Keratinocyte (primary cell): ENCODE results near the gene BHLHE23. TPM values are rescaled to one million over a fixed set of nuclear protein-coding genes. Genes with fewer than 3 reads are reported as not detected.

Experiments used
- DNase-seq: peaks from one replicate; pipeline ENCODE4 v3.0.0-alpha.2; 2011; ENCODE audit warnings: low read depth, missing footprints, low spot score
- FAIRE-seq: peaks from 2 replicates; lab custom pipeline; 2011; peaks lifted over from hg19 to GRCh38; lab: Jason Lieb, UNC
- H2AFZ ChIP-seq: 2 replicates; pipeline ENCODE4 v1.6.0; 2012; ENCODE audit warnings: low read length, control low read depth, inconsistent platforms; ENCODE audit not compliant: control insufficient read depth
- H3K27ac ChIP-seq: 2 replicates; pipeline ENCODE4 v1.5.1; 2011; ENCODE audit warnings: low read length; ENCODE audit not compliant: control insufficient read depth, insufficient read depth
- H3K27me3 ChIP-seq: 3 replicates; pipeline ENCODE4 v1.6.0; 2011; ENCODE audit warnings: low read length; ENCODE audit not compliant: control insufficient read depth, insufficient read depth; ENCODE audit errors: extremely low read depth
- H3K36me3 ChIP-seq, 2 experiments: 2 replicates in 1 of 2; 3 replicates in 1 of 2; pipeline ENCODE4 v1.5.1; 2011; ENCODE audit warnings: low read length in 2 of 2, mild to moderate bottlenecking in 1 of 2; ENCODE audit not compliant: control insufficient read depth in 2 of 2, insufficient read depth in 2 of 2; ENCODE audit errors: extremely low read depth in 1 of 2
- H3K4me1 ChIP-seq: 3 replicates; pipeline ENCODE4 v1.5.1; 2011; ENCODE audit warnings: low read length; ENCODE audit not compliant: control insufficient read depth, insufficient read depth; ENCODE audit errors: extremely low read depth
- H3K4me2 ChIP-seq: 3 replicates; pipeline ENCODE4 v1.6.0; 2011; ENCODE audit warnings: low read depth, low read length; ENCODE audit not compliant: control insufficient read depth, insufficient read depth; ENCODE audit errors: extremely low read depth
- H3K4me3 ChIP-seq, 3 experiments: fragments of 200-600 bp in 1 of 3; sonication (generic) in 1 of 3; 2 replicates in 2 of 3; 3 replicates in 1 of 3; pipeline ENCODE4 v1.5.1; 2011 to 2016; ENCODE audit warnings: low read length in 3 of 3, mild to moderate bottlenecking in 3 of 3, control low read depth in 2 of 3, inconsistent platforms in 1 of 3, low read depth in 1 of 3, mixed read lengths in 1 of 3, mixed run types in 1 of 3, moderate library complexity in 1 of 3; ENCODE audit not compliant: control insufficient read depth in 2 of 3, insufficient read depth in 2 of 3; ENCODE audit errors: extremely low read depth in 1 of 3
- H3K79me2 ChIP-seq: 2 replicates; pipeline ENCODE4 v1.6.0; 2012; ENCODE audit warnings: low read length; ENCODE audit not compliant: control insufficient read depth, insufficient read depth
- H3K9ac ChIP-seq: 3 replicates; pipeline ENCODE4 v1.6.0; 2011; ENCODE audit warnings: low read length; ENCODE audit not compliant: control insufficient read depth, insufficient read depth; ENCODE audit errors: extremely low read depth
- H3K9me1 ChIP-seq: 3 replicates; pipeline ENCODE4 v1.6.0; 2011; ENCODE audit warnings: low read length; ENCODE audit not compliant: control insufficient read depth, insufficient read depth; ENCODE audit errors: extremely low read depth
- H3K9me3 ChIP-seq: 2 replicates; pipeline ENCODE4 v1.5.1; 2012; ENCODE audit warnings: low read depth, low read length; ENCODE audit not compliant: control insufficient read depth
- H4K20me1 ChIP-seq: 3 replicates; pipeline ENCODE4 v1.6.0; 2011; ENCODE audit warnings: low read length; ENCODE audit not compliant: control insufficient read depth, insufficient read depth; ENCODE audit errors: extremely low read depth
- CTCF ChIP-seq, 3 experiments: IDR thresholded peaks in 1 of 3; conservative IDR thresholded peaks in 1 of 3; optimal IDR thresholded peaks in 1 of 3; 2 replicates in 2 of 3; 3 replicates in 1 of 3; pipeline versions ENCODE3 to v1.5.1; 2011; ENCODE audit warnings: low read length in 3 of 3, mild to moderate bottlenecking in 3 of 3, moderate library complexity in 2 of 3, control low read depth in 1 of 3, inconsistent platforms in 1 of 3; ENCODE audit not compliant: insufficient read depth in 2 of 3; ENCODE audit errors: extremely low read depth in 1 of 3
- EZH2 ChIP-seq: IDR thresholded peaks from one replicate; pipeline ENCODE4 v1.6.1; 2012; ENCODE audit warnings: inconsistent platforms, mild to moderate bottlenecking, low read length, moderate library complexity
- dilution Hi-C: fragments of 300-500 bp; cut with MboI; formaldehyde crosslinking; loops from one replicate; pipeline ENCODE4 v1.7.0; 2020; ENCODE audit warnings: low sequenced_read_pairs; ENCODE audit not compliant: extremely low pct_ligation_motif_present
- polyA plus RNA-seq, 5 experiments: library from polyadenylated mRNA; depleted of rRNA in 3 of 5; stranded (reverse) in 3 of 5; stranded (forward) in 1 of 5; unstranded in 1 of 5; fragments of >200 nt; gene quantifications; 1 replicate in 1 of 5; 2 replicates in 3 of 5; 3 replicates in 1 of 5; pipeline versions ENCODE4 v1.2.1 to v1.2.3, GENCODE V29; 2011 to 2012; ENCODE audit warnings: missing spikeins in 2 of 5, low read depth in 1 of 5, low replicate concordance in 1 of 5

Gene BHLHE23
- polyA plus RNA-seq, 1 donor (not counting 4 experiments of a cell fraction or from before 2014, with no cell fraction given) = not detected

- Histone ChIP-seq H3K36me3 (no peaks in the 10 kb centered on the region), H2AFZ (no peak overlapping the region), H3K27me3 (peaks cover 81% of the 10 kb centered on the region), H4K20me1 (peaks cover 2% of the 10 kb centered on the region), H3K4me3 (no peak overlapping the region), H3K79me2 (no peaks in the 10 kb centered on the region), H3K9me3 (no peaks in the 10 kb centered on the region), H3K4me2 (no peak overlapping the region), H3K9ac (no peak overlapping the region), H3K4me1 (no peaks in the 10 kb centered on the region), H3K27ac (no peak overlapping the region), H3K9me1 (no peaks in the 10 kb centered on the region)
- FAIRE-seq (no peak), DNase-seq (no peak)
- TF ChIP-seq CTCF (optimal IDR thresholded peaks at IDR 0.05 in 1 of 3, IDR thresholded peaks at IDR 0.05 in 1 of 3, conservative IDR thresholded peaks at IDR 0.05 in 1 of 3; ENCODE audit: extremely low read depth in 1 of 3, insufficient read depth in 2 of 3, low read length in 3 of 3) = no peak
- no peak for TF ChIP-seq EZH2
- dilution Hi-C loops = no loop called here
These were observed 18.0 kb upstream of the BHLHE23 start for GRCh38 chr20:63024573-63025392.

GRCh38 chr20:63023936-63024571 lies 17.3 kb upstream of the BHLHE23 start:
- dilution Hi-C loops = no loop called here
- peaks cover 2% of the 10 kb centered on the region for H4K20me1 ChIP-seq
- no peak for FAIRE-seq
- no peak overlapping the region for H3K27ac ChIP-seq
- H3K9me1 ChIP-seq = no peaks in the 10 kb centered on the region
- H3K36me3 ChIP-seq = no peaks in the 10 kb centered on the region
- H3K27me3 ChIP-seq = peaks cover 74% of the 10 kb centered on the region
- no peaks in the 10 kb centered on the region for H3K9me3 ChIP-seq
- H2AFZ ChIP-seq = no peak overlapping the region
- peaks cover 2% of the 10 kb centered on the region for H3K4me1 ChIP-seq
- no peak overlapping the region for H3K4me3 ChIP-seq
- TF ChIP-seq EZH2 (no peak), CTCF (optimal IDR thresholded peaks at IDR 0.05 in 1 of 3, IDR thresholded peaks at IDR 0.05 in 1 of 3, conservative IDR thresholded peaks at IDR 0.05 in 1 of 3; ENCODE audit: extremely low read depth in 1 of 3, insufficient read depth in 2 of 3, low read length in 3 of 3) (no peak)
- no peak for DNase-seq
- no peak overlapping the region for H3K4me2 ChIP-seq
- H3K9ac ChIP-seq = no peak overlapping the region
- no peaks in the 10 kb centered on the region for H3K79me2 ChIP-seq
